HG03565 (cell line): ENCODE results near the gene TBL1X.
"Not testable (repeated sequence)": the region's sequence is repeated elsewhere in the genome, so short reads cannot be mapped to it uniquely, and the experiment has no call there.

Experiments used
- ATAC-seq: cut with Tn5 transposase; IDR thresholded peaks from one replicate; pipeline ENCODE4 v1.9.1; 2021; ENCODE audit warnings: mild to moderate bottlenecking, moderate library complexity; ENCODE audit not compliant: unreplicated experiment

TBL1X gene

DNA sequence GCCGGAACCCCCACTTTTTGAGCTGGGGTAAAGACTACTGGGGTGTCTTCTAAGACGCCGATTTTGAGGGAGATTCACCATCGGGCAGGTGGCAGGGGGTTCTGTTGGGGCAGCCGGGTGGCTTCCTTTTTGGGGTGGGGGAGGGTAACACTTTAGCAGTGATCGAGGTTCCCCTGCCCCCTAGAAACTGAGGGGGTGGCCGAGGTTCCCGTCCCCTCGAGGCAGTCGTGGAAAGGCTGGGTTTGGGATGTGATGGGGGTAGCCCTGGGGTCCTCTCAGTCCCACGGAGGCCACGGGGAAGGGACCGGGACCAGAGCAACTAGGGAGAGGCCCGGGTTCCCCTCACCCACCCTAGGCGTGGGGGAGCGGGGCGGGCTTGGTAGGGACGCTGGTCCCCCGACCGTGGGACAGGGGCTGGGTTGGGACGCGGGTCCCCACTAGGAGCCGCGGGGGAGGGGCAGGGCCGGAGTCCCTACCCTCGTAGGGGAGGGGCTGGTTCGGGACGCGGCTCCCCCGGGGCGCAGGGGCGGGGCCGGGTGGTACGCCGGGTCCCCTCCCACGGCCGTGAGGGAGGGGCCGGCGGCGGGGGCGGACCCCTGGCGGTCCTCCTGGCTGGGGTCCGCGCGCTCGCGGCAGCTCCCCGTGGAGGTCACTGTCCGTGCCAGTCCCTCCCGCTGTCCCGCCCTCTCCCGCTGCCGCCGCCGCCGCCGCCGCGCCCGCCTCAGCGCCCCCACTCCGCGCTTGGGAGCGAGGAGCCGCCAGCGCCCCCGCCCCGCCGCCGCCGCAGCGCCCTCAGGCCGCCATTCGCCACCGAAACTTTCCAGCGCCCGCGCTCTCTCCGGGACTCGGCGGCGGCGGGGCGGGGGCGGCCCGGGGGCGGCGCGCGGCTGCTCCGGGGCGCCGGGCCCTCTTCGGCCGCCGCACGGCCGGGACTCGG, at the start of gene TBL1X:
TSS of gene TBL1X (plus strand) at position 624 of the 937 bp plus-strand sequence. CDS start 188,529 bp downstream, outside the sequence.
- ATAC-seq, result no peak

GRCh38 chrX:9416562-9417348, 48.1 kb upstream of the TBL1X start:
- ATAC-seq, result no peak

- ATAC-seq, result no peak
These were observed 46.6 kb upstream of the TBL1X start for GRCh38 chrX:9418262-9418661.

- no peak for ATAC-seq
These were observed 44.3 kb upstream of the TBL1X start for GRCh38 chrX:9420275-9421265.

GRCh38 chrX:9429767-9430166, 35.1 kb upstream of the TBL1X start:
- ATAC-seq, result no peak

DNA sequence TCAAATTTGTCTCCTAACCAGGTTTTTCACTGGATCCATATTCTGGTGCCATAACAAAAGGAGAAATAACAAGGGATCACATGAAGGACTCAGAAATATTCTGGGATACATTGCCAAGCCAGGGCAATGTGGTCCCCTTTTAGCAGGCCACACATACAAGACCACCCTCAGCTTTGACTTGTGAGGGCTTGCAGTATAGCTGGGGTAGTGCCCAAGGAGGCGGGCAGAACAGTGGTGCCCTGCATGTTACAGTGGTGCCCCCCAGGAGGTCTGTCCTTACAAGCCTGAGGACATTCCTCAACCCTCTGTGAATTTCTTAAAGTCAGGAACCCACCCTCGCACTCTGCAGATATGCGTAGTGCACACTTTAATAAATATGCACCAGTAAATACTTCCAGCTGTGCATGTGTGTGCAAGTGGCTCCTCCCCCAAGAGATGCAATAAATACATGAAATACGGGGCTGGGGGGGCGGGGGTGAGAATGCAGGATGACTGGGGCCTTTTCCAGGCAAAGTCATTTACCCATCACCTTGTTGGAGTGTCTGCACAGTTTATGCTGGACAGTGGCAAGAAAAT, 34.4 kb upstream of the TBL1X start:
- ATAC-seq, result no peak

GRCh38 chrX:9431281-9431680, 33.6 kb upstream of the TBL1X start:
- no peak for ATAC-seq

DNA sequence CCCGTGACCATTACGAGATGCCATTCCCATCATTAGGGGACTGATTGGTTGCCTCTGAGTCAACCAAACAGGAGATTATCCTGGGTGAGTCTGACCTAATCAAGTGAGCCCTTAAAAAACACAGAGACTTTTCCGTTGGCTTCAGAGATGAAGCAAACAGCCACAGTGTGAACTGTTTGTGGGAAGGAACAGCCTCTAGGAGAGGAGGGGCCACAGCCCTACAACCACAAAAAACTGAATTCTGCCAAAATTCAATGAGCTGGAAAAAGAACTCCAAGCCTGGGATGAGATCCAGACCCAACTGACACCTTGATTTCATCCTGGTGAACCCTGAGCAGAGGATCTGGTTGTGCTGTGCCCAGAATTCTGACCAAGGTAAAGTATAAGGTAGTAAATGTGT, 31.3 kb upstream of the TBL1X start:
- ATAC-seq, result no peak

- ATAC-seq, result no peak
These were observed 30.8 kb upstream of the TBL1X start for GRCh38 chrX:9434051-9434550.

GRCh38 chrX:9435086-9435485, 29.8 kb upstream of the TBL1X start:
- not testable (repeated sequence) for ATAC-seq

DNA sequence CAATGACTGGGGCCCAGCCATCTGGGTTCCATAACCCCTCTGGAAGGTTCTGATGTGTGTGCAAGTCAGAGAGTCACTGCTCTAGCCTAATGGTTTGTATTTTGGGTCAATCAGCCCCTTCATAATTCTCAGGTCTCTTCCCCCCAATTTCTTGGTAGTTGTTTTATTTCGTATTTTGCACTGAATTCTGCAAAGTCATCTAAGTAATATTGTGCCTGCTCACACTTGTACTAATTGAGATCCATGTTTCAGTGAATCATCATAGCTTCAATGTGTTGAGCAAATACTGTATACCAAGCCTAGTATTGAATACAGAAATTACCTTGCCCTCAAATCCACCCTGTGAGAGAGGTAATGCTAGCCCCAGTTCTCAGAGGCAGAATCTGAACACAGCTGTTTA, 28.0 kb upstream of the TBL1X start:
- no peak for ATAC-seq

DNA sequence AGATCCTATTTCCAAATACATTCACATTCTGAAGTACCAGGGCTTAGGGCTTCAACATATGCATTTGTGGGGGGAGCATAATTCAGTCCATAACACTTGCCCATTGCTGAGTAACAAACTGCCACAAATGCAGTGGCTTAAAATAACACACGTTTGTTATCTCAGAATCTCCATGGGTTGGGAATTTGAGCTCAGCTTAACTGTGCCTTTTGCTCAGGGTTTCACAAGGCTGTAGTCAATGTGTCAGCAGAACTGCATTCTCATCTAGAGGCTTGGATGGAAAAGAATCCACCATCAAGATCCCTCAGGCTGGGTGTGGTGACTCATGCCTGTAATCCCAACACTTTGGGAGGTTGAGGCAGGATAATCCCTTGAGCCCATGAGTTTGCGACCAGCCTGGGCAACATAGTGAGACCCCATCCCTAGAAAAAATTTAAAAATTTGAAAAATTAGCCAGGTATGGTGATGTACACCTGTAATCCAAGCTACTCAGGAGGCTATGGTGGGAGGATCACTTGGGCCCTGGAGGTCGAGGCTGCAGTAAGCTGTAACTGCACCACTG, 25.8 kb upstream of the TBL1X start:
- no peak for ATAC-seq

- ATAC-seq, result no peak
These were observed 24.6 kb upstream of the TBL1X start for GRCh38 chrX:9440116-9440844.

GRCh38 chrX:9442056-9442455, 22.8 kb upstream of the TBL1X start:
- no peak for ATAC-seq

DNA sequence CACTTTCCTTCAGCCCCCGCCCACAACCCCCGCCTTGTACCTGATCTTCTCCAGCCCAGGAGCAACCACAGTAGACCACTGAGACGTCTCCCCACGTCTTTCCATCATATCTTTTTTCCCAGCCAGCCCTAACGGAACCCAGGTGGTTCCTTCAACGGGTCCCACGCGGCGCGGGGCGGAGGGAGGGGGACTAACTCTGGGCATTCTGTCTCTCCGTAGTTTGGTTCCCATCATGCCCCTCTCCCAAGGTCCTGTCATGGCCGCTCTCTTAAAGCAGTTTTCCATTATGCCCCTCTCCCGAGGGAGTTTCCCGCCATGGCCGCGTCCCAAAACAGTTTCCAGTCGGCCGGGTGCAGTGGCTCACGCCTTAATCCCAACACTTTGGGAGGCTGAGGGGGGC, 21.5 kb upstream of the TBL1X start:
- no peak for ATAC-seq

- no peak for ATAC-seq
These were observed 17.0 kb upstream of the TBL1X start for GRCh38 chrX:9447906-9448305.

DNA sequence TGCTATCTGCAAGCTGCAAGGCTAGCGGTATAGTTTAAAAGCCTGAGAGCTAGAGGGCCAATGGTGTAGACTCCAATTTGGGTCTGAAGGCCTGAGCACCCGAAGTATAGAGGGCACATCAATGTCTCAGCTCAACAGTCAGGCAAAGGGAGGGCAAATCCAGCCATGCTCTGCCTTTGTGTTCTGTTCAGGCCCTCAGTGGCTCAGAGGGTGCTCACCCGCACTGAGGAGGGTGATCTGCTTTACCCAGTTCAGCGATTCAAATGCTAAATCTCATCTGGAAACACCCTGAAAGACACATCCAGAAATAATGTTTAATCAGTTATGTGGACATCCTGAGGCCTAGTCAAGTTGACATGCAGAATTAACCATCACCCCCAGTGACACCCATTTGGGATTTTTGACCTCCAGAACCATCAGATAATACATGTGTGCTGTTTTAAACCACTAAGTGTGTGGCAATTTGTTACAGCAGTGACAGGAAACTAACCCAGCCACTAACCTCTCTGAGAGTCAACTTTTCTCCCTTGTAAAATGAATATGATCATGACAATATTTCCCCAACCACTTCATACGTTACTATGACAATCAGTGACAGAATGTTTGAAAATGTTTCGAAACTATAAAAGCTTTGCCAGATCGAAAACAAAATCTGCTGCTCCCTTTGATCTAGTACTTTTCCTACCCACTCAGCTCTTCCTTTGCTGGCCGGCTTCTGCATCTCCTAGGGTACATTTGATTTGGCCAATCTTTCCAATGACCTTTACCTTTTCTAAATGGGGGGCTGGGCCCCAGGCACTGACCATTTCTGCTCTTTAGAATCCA, 8.4 kb upstream of the TBL1X start:
- no peak for ATAC-seq

DNA sequence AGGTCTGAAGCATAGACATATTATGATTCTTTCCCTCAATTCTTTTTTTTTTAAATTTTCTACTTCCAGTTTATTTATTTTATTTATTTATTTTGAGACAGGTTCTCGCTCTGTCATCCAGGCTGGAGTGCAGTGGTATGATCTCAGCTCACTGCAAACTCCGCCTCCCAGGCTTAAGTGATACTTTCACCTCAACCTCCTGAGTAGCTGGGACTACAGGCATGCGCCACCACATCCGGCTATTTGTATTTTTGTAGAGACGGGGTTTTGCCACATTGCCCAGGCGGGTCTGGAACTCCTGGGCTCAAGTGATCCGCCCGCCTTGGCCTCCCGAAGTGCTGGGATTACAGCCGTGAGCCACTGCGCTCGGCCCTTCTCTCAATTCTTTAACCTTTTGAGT, 6.8 kb upstream of the TBL1X start:
- not testable (repeated sequence) for ATAC-seq
